ENCODE measurements around the gene ZNF791.
"Not testable (repeated sequence)": the region's sequence is repeated elsewhere in the genome, so short reads cannot be mapped to it uniquely, and the experiment has no call there.

ZNF791 gene

DNA sequence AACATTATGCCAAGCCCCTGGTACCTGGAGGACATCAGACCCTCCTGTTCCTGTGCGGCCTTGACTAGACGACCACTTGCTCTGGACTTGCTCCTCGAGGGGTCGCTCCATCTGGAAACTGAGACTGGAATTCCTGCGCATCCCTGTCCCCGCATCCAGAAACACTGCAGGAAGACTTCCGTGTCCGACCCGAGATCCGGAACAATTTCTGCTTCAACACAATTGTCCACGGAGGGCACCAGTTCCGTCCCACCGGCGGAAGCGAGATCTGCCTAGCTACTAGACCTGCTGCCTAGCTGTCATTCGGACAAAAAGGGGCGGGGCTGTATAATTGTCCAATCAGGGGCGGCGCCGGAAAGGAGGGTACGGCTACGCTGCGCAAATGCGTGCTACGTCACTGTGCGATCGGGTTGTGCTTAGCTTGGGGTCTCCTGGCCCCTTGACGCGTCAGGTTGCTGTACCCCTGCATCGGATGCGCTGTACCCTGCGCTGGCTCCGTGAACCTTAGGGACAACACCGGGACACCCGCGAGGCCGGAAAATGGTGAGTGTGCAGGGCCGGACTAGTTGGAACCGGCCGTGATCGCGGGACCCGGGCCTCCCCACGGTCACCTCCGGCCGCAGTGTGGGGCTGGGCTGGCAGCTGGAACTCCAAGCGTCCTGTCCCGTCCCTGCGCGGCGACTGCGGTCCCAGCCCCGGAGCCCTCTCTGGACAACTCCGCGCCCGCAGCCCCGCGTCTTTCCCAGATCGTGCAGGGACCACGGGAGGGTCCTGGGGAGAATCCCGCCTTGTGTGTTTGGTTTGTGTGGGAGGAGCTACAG is at the start of gene ZNF791, which contains the start of gene ZNF490:
TSS of gene ZNF791 (plus strand) at position 381 of the 821 bp plus-strand sequence. CDS start at position 541, 160 bp downstream.
TSS of gene ZNF490 (minus strand) at position 274 of the 821 bp plus-strand sequence. CDS start at position 141, 133 bp downstream.
- H3K27ac ChIP-seq: peak within 1 kb of the TSS; percentile 90
- TF ChIP-seq, protein P1, sequence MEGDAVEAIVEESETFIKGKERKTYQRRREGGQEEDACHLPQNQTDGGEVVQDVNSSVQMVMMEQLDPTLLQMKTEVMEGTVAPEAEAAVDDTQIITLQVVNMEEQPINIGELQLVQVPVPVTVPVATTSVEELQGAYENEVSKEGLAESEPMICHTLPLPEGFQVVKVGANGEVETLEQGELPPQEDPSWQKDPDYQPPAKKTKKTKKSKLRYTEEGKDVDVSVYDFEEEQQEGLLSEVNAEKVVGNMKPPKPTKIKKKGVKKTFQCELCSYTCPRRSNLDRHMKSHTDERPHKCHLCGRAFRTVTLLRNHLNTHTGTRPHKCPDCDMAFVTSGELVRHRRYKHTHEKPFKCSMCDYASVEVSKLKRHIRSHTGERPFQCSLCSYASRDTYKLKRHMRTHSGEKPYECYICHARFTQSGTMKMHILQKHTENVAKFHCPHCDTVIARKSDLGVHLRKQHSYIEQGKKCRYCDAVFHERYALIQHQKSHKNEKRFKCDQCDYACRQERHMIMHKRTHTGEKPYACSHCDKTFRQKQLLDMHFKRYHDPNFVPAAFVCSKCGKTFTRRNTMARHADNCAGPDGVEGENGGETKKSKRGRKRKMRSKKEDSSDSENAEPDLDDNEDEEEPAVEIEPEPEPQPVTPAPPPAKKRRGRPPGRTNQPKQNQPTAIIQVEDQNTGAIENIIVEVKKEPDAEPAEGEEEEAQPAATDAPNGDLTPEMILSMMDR (conservative IDR thresholded peaks at IDR 0.05): no peak; the same call in 1 of the 2 replicates

DNA sequence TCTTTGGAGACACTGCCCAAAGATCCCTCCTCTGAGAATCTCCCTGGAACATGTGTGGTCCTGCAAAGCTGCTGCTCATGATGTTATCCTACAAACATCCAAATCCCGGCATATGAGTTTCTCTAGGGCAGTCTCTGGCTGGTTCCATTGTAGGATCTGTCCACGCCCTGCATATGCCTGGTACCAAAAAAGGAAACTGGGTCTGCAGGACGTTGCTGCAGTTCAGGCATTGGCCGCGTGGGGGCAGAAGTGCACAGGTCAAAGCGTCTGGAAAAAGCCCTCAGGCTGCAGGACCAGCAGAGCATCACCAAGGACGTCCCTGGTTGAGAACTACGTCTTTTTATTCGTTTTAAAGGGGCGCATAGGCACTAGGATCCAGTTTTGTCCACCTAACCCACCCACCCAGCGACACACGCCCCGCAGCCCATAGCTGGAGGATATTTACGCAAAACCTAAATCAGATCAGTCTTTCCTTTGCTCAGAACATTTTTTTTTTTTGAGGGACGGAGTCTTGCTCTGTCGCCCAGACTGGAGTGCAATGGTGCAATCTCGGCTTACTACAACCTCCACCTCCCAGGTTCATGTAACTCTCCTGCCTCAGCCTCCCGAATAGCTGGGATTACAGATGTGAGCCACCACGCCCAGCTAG is 46.6 kb upstream of the ZNF791 start:
- TF ChIP-seq, protein P1 (conservative IDR thresholded peaks at IDR 0.05): peak; percentile 93
- no peak overlapping the region for H3K27ac ChIP-seq

DNA sequence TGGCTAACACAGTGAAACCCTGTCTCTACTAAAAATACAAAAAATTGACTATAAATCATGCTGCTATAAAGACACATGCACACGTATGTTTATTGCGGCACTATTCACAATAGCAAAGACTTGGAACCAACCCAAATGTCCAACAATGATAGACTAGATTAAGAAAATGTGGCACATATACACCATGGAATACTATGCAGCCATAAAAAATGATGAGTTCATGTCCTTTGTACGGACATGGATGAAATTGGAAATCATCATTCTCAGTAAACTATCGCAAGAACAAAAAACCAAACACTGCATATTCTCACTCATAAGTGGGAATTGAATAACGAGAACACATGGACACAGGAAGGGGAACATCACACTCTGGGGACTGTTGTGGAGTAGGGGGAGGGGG is 44.3 kb upstream of the ZNF791 start:
- H3K27ac ChIP-seq: not testable (repeated sequence)

DNA sequence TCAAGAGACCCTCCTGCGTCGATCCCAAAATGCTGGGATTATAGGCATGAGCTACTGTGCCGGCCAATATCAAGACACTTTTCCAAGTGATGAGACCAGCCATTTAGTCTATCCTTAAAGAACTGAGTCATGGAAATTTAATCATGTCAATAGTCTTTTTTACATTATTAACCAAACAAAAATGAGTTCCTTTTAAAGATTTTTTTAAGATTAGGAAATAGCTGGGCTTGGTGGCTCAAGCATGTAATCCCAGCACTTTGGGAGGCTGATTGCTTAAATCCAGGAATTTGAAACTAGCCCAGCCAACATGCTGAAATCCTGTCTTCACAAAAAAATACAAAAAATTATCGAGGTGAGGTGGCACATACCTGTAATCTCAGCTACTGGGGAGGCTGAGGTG is 42.8 kb upstream of the ZNF791 start:
- TF ChIP-seq, protein P1 (conservative IDR thresholded peaks at IDR 0.05): no peak

DNA sequence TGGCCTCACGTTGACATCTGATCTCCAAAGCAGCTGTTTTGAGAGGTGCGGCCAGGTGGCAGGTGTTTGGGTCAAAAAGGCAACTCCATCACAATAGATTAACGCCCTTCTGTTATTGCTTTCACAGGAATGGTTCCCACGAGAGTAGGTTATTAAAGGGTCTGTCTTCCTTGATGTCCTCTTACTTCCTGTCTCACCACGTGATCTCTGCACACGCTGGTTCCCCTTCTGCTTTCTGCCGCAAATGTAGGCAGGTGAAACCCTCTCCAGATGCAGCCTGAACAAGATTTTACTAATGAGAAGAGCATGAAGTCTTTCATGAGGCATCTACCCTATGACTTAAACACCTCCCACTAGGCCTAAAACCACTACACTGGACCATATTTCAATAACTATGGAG is 36.7 kb upstream of the ZNF791 start:
- TF ChIP-seq, protein P1 (conservative IDR thresholded peaks at IDR 0.05): no peak
- no peak overlapping the region for H3K27ac ChIP-seq

More for the DNA sequence above, 42.8 kb upstream of the ZNF791 start:
- no peak overlapping the region for H3K27ac ChIP-seq

DNA sequence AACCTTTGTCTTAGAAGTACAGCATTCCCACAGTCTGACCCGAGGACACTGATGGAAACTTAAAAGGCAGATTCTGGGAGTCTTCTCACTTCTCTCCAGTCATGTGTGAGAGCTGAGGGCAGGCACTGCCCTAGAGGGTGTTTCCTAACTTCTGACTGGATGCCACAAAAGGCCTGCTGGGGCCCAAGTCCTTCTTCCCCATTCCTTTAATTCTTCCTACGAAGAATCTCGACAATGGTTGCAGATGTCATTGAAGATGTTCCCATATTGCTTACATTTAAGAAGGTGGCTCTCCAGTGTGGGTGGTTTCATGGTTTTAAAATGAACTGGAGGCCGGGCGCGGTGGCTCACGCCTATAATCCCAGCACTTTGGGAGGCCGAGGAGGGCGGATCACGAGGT is 32.1 kb upstream of the ZNF791 start:
- H3K27ac ChIP-seq: no peak overlapping the region
- TF ChIP-seq, protein P1 (conservative IDR thresholded peaks at IDR 0.05): no peak

DNA sequence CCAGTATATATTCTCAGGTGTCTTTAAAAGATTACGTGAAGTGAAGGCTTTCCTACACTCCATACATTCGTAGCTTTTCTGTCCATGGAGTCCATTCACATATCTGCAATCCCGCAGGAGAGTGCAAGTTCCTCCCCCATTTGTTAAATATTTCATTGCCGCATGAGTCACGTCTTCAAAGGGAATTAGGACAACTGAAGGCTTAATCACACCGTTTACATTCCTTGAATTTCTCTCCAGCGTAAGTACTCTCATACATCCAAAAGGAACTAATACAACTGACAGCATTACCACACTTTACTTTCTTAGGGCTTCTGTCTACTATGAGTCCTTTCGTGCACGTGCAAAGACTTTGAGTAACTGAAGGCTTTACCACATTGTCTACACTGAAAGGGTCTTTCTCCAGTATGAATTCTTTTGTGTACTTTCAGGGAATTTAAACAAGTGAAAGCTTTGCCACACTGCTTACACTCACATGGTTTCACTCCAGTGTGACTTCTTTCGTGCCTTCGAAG is 30.5 kb upstream of the ZNF791 start:
- no peak overlapping the region for H3K27ac ChIP-seq

More for the DNA sequence above, 30.5 kb upstream of the ZNF791 start:
- TF ChIP-seq, protein P1 (conservative IDR thresholded peaks at IDR 0.05): no peak

Data from VCaP (cell line).